Measurements from ENCODE around the gene FGF19. TPM values are rescaled to one million over a fixed set of nuclear protein-coding genes. Genes with fewer than 3 reads are reported as not detected.

FGF19 gene
- total RNA-seq, 1 experiment from 2014 or later, result 10.3 TPM

GRCh38 chr11:69731110-69731509 is 27.3 kb upstream of the FGF19 start:
- Histone ChIP-seq H3K27ac (no peak overlapping the region), H3K9me3 (replicated peaks) (peaks cover 11% of the 10 kb centered on the region), H3K36me3 (no peaks in the 10 kb centered on the region), H3K27me3 (replicated peaks) (0 out of 2 replicates have a peak, but pooled peaks cover 6% of the 10 kb centered on the region), H3K4me1 (replicated peaks) (peaks cover 15% of the 10 kb centered on the region), H3K4me3 (no peak overlapping the region)
- DNase-seq (ENCODE audit: low read depth in 1 of 2, low spot score in 2 of 2), result peak in 1 of 2 experiments; percentile 59

- H3K4me3 ChIP-seq, result no peak overlapping the region
Observed at GRCh38 chr11:69730500-69730899, 26.7 kb upstream of the FGF19 start.

GRCh38 chr11:69729252-69729651 is 25.4 kb upstream of the FGF19 start:
- Histone ChIP-seq H3K36me3 (no peaks in the 10 kb centered on the region), H3K4me1 (replicated peaks) (peaks cover 20% of the 10 kb centered on the region), H3K9me3 (replicated peaks) (peaks cover 5% of the 10 kb centered on the region), H3K4me3 (no peak overlapping the region), H3K27me3 (replicated peaks) (peaks cover 11% of the 10 kb centered on the region), H3K27ac (no peak overlapping the region)
- peak in 1 of 2 experiments; percentile 55 for DNase-seq (ENCODE audit: low read depth in 1 of 2, low spot score in 2 of 2)

More at GRCh38 chr11:69730500-69730899, 26.7 kb upstream of the FGF19 start:
- DNase-seq (ENCODE audit: low read depth in 1 of 2, low spot score in 2 of 2), result peak in 1 of 2 experiments; percentile 60
- H3K9me3 ChIP-seq (replicated peaks), result peaks cover 11% of the 10 kb centered on the region
- no peaks in the 10 kb centered on the region for H3K36me3 ChIP-seq
- peaks cover 20% of the 10 kb centered on the region for H3K4me1 ChIP-seq (replicated peaks)
- peaks cover 11% of the 10 kb centered on the region for H3K27me3 ChIP-seq (replicated peaks)
- no peak overlapping the region for H3K27ac ChIP-seq

- Histone ChIP-seq H3K4me1 (replicated peaks) (peaks cover 9% of the 10 kb centered on the region), H3K27me3 (replicated peaks) (peaks cover 11% of the 10 kb centered on the region)
Observed at GRCh38 chr11:69727266-69727665, 23.4 kb upstream of the FGF19 start.

GRCh38 chr11:69726481-69726880 is 22.7 kb upstream of the FGF19 start:
- H3K27me3 ChIP-seq (replicated peaks), result peaks cover 15% of the 10 kb centered on the region
- H3K27ac ChIP-seq, result no peak overlapping the region

More at GRCh38 chr11:69727266-69727665, 23.4 kb upstream of the FGF19 start:
- no peaks in the 10 kb centered on the region for H3K9me3 ChIP-seq (replicated peaks)
- peak in 1 of 2 experiments; percentile 53 for DNase-seq (ENCODE audit: low read depth in 1 of 2, low spot score in 2 of 2)
- no peak overlapping the region for H3K27ac ChIP-seq
- no peaks in the 10 kb centered on the region for H3K36me3 ChIP-seq
- H3K4me3 ChIP-seq, result no peak overlapping the region

GRCh38 chr11:69726019-69726418 is 22.2 kb upstream of the FGF19 start:
- H3K36me3 ChIP-seq, result no peaks in the 10 kb centered on the region
- no peak for DNase-seq (ENCODE audit: low read depth in 1 of 2, low spot score in 2 of 2)
- H3K9me3 ChIP-seq (replicated peaks), result no peaks in the 10 kb centered on the region
- H3K4me1 ChIP-seq (replicated peaks), result peaks cover 9% of the 10 kb centered on the region
- peaks cover 19% of the 10 kb centered on the region for H3K27me3 ChIP-seq (replicated peaks)
- H3K27ac ChIP-seq, result no peak overlapping the region
- H3K4me3 ChIP-seq, result no peak overlapping the region

More at GRCh38 chr11:69726481-69726880, 22.7 kb upstream of the FGF19 start:
- H3K4me1 ChIP-seq (replicated peaks), result peaks cover 9% of the 10 kb centered on the region
- no peak for DNase-seq (ENCODE audit: low read depth in 1 of 2, low spot score in 2 of 2)
- no peaks in the 10 kb centered on the region for H3K9me3 ChIP-seq (replicated peaks)
- H3K36me3 ChIP-seq, result no peaks in the 10 kb centered on the region
- H3K4me3 ChIP-seq, result no peak overlapping the region

GRCh38 chr11:69721745-69722144 is 17.9 kb upstream of the FGF19 start:
- H3K4me1 ChIP-seq (replicated peaks), result peaks cover 18% of the 10 kb centered on the region
- no peak overlapping the region for H3K4me3 ChIP-seq
- peak in 1 of 2 experiments; percentile 66 for DNase-seq (ENCODE audit: low read depth in 1 of 2, low spot score in 2 of 2)
- H3K27ac ChIP-seq, result no peak overlapping the region
- no peaks in the 10 kb centered on the region for H3K36me3 ChIP-seq
- no peaks in the 10 kb centered on the region for H3K9me3 ChIP-seq (replicated peaks)
- H3K27me3 ChIP-seq (replicated peaks), result peaks cover 35% of the 10 kb centered on the region

- H3K27me3 ChIP-seq (replicated peaks), result peaks cover 35% of the 10 kb centered on the region
- H3K4me1 ChIP-seq (replicated peaks), result peaks cover 15% of the 10 kb centered on the region
Observed at GRCh38 chr11:69721106-69721505, 17.3 kb upstream of the FGF19 start.

GRCh38 chr11:69718912-69719311 is 15.1 kb upstream of the FGF19 start:
- Histone ChIP-seq H3K27ac (no peak overlapping the region), H3K4me1 (replicated peaks) (peaks cover 10% of the 10 kb centered on the region), H3K36me3 (no peaks in the 10 kb centered on the region), H3K27me3 (replicated peaks) (peaks cover 30% of the 10 kb centered on the region), H3K4me3 (no peak overlapping the region), H3K9me3 (replicated peaks) (no peaks in the 10 kb centered on the region)
- DNase-seq (ENCODE audit: low read depth in 1 of 2, low spot score in 2 of 2), result peak in 1 of 2 experiments; percentile 57

More at GRCh38 chr11:69721106-69721505, 17.3 kb upstream of the FGF19 start:
- no peak for DNase-seq (ENCODE audit: low read depth in 1 of 2, low spot score in 2 of 2)
- no peaks in the 10 kb centered on the region for H3K36me3 ChIP-seq
- no peak overlapping the region for H3K4me3 ChIP-seq
- no peak overlapping the region for H3K27ac ChIP-seq
- H3K9me3 ChIP-seq (replicated peaks), result no peaks in the 10 kb centered on the region

- no peak overlapping the region for H3K27ac ChIP-seq
- no peaks in the 10 kb centered on the region for H3K9me3 ChIP-seq (replicated peaks)
- DNase-seq (ENCODE audit: low read depth in 1 of 2, low spot score in 2 of 2), result peak; percentile 81 to 90
- peaks cover 30% of the 10 kb centered on the region for H3K27me3 ChIP-seq (replicated peaks)
- H3K4me1 ChIP-seq (replicated peaks), result peaks cover 10% of the 10 kb centered on the region
- no peaks in the 10 kb centered on the region for H3K36me3 ChIP-seq
- H3K4me3 ChIP-seq, result no peak overlapping the region
Observed at GRCh38 chr11:69718147-69718546, 14.3 kb upstream of the FGF19 start.

GRCh38 chr11:69716891-69717747 is 13.3 kb upstream of the FGF19 start:
- Histone ChIP-seq H3K4me1 (replicated peaks) (peaks cover 10% of the 10 kb centered on the region), H3K36me3 (no peaks in the 10 kb centered on the region), H3K27me3 (replicated peaks) (peaks cover 30% of the 10 kb centered on the region), H3K4me3 (no peak overlapping the region), H3K9me3 (replicated peaks) (no peaks in the 10 kb centered on the region), H3K27ac (no peak overlapping the region)
- no peak for DNase-seq (ENCODE audit: low read depth in 1 of 2, low spot score in 2 of 2)

GRCh38 chr11:69716099-69716498 is 12.3 kb upstream of the FGF19 start:
- no peak for DNase-seq (ENCODE audit: low read depth in 1 of 2, low spot score in 2 of 2)
- H3K27me3 ChIP-seq (replicated peaks), result peaks cover 20% of the 10 kb centered on the region
- H3K4me3 ChIP-seq, result no peak overlapping the region
- H3K9me3 ChIP-seq (replicated peaks), result no peaks in the 10 kb centered on the region
- peaks cover 10% of the 10 kb centered on the region for H3K4me1 ChIP-seq (replicated peaks)
- H3K27ac ChIP-seq, result no peak overlapping the region
- no peaks in the 10 kb centered on the region for H3K36me3 ChIP-seq

GRCh38 chr11:69715446-69715845 is 11.6 kb upstream of the FGF19 start:
- Histone ChIP-seq H3K27me3 (replicated peaks) (peaks cover 17% of the 10 kb centered on the region), H3K36me3 (no peaks in the 10 kb centered on the region), H3K4me3 (no peak overlapping the region), H3K9me3 (replicated peaks) (no peaks in the 10 kb centered on the region), H3K27ac (no peak overlapping the region), H3K4me1 (replicated peaks) (peaks cover 10% of the 10 kb centered on the region)
- no peak for DNase-seq (ENCODE audit: low read depth in 1 of 2, low spot score in 2 of 2)

Data from SJSA1 (cell line).